Kidney glomerular epithelial cell (primary cell): ENCODE data around the gene PHACTR1.
A peak's percentile ranks its signal among the peaks of the same experiment; 100 is the strongest.

Experiments
- DNase-seq: peaks from one replicate; lab custom pipeline; 2025; lab: John Stamatoyannopoulos, UW

Gene PHACTR1

DNA sequence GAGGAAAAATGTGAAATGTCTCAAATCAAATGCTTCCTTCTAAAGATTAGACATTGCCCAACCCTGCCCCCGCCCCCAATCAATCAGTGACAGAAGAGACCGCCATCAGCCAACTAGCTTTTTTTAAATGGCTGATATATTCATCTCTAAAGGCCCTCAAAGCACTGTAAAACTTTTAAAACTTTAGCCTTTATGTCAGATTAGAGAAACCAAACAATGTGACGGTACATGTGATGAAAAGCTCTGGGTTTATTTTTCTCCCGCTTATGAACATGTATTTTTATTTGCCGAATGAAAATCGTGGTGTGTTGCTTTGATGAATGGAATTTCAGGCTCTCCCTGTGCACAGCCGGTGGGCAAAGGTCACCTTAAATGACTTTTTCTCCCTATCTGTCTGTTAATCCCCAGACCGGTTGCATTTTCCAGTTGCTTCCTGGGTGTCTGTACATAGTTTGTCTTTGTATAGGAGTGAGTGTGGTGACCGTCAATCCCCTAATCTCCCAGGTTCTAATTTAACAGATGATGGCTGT is 573.3 kb downstream of the PHACTR1 start:
- no peak for DNase-seq

GRCh38 chr6:13290335-13290734 is 573.8 kb downstream of the PHACTR1 start:
- DNase-seq, result no peak

- no peak for DNase-seq
Measured at GRCh38 chr6:13292774-13293173, 576.2 kb downstream of the PHACTR1 start.

- DNase-seq, result no peak
Measured at GRCh38 chr6:13294499-13295069, 578.0 kb downstream of the PHACTR1 start.

- DNase-seq, result no peak
Measured at GRCh38 chr6:13295576-13295975, 579.0 kb downstream of the PHACTR1 start.

DNA sequence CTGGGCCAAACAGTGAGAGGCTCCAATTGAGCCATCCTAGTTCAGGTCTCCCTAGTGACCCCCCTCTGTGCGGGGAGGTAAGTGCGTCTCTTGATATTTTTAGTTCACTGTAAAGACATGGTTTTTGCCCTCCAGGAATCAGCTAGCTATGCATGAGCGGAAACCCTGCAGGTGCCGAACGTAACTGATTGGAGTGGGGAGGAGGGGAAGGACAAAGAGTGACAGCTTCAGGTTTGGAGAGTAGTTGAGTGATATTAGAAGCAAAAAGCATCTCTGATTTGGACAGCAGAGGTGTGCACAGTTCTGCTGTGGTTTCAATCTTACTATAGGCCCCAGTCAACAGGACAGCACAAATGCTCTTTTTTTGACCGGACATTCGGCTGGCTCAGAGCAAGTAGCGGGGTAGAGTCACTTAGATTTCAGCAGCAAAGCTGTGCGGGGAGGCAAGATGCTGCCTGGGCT is 580.0 kb downstream of the PHACTR1 start:
- DNase-seq, result no peak

DNA sequence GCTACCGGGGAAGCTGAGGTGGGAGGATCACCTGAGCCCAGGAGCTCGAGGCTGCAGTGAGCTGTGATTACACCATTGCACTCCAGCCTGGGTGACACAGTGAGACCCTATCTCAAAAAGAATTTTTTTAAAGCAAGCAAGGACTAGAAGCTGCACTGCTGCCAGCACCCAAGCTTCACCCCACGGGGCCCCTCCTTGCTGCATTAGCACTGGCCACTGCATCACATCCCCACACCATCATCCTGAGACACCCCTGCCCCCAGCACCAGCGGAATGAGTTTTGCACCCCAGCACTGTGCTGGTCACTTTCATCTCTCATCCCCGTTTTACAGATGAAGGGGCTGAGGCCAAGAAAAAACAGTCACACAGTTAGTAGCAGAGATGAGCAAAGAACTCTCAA is 580.8 kb downstream of the PHACTR1 start:
- DNase-seq, result no peak

- DNase-seq, result no peak
Measured at GRCh38 chr6:13298446-13298845, 581.9 kb downstream of the PHACTR1 start.

DNA sequence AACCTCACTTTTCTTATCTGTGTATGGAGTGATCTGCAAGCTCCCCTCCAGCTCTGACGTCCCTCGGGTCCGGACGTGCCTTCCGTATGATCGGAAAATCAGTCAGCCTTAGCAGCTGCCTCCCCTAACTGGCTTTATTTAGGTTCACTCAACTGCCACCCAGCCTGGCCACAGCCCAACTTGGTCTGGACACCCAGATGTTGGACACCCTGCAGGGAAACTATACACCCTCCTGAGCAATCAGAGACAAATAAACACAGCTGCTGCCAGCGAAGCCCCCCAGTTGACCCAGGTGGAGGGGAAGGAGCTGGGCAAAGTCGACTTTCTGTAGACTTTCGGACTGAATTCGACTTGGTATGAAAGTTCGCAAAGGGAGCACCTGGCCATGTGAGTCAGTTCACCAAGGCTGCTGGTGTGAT is 582.8 kb downstream of the PHACTR1 start:
- DNase-seq, result no peak

DNA sequence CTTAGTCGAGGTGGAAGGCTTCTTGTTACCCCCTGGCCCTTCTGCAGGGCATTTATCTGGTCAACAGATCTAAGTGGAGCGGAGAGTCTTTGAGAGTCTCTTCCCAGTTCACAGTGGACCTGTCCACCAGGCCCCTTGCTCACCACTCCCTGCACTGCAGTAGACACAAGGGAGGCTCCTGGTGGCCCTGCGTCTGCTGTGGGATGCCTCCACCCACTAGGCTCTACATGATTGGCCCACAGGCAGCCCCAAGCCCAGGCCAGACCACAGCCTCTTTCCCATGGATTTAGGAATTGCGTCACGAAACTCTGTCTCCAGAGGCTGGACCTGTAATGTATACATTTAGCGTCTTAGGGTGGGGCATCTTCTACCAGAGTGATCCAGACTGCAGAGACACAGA is 583.4 kb downstream of the PHACTR1 start:
- no peak for DNase-seq

GRCh38 chr6:13300643-13301590 is 584.4 kb downstream of the PHACTR1 start:
- no peak for DNase-seq

DNA sequence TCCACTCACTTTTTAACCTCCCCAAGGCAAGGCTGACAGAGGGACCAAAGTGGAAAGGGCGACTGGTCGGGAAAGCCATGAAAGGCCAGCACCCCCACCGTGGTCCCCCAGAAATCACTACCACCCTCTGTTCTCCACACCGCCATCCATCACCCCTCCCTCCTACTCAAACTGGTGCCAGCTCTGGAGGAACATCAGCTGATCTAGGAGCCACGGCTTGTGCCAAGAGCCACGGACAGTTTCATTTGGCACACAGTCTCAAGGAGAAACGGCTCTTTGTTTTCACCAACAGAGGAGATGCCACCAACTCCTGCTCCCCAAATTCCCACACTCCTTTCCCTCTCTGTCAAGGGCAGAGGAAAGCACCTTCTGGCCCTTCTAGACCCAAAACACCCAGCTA is 585.7 kb downstream of the PHACTR1 start:
- no peak for DNase-seq

GRCh38 chr6:13302751-13303667 is 586.4 kb downstream of the PHACTR1 start:
- peak; percentile 13 for DNase-seq

GRCh38 chr6:13303668-13304017 is 587.1 kb downstream of the PHACTR1 start:
- no peak for DNase-seq

GRCh38 chr6:13304101-13304500 is 587.5 kb downstream of the PHACTR1 start:
- DNase-seq, result no peak

DNA sequence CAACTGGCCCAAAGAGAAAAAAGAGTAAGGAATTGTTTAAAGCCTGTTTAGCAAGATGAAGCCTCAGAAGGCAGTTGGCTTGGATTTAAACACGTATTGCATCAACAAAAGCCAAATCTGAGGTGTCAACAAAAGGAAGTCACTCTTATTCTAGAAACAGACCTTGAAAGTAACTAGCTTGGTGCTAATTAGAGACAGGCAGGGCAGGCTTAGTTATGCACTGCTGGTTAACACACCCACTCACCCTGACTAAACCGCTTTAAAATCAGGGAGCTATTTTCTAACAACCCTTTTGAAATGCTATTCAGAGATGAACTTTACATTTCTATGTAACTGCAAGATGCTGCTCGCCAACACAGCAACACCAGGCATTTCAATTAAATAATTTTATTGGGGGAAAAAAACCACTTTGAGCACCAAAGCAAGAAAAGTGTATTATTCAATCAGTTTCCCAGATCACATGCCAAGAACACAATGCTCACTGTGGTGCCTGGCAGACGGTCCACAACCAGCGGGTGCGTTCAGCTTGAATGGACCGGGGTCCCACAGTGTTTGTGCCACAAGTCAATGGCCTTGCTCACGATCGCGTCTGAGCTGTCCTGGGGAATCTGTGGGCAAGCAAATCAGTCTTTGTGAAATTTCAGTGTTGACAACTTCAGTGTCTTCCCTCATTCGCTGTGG is 588.2 kb downstream of the PHACTR1 start:
- DNase-seq, result no peak

- no peak for DNase-seq
Measured at GRCh38 chr6:13305288-13305687, 588.7 kb downstream of the PHACTR1 start.

GRCh38 chr6:13305791-13306190 is 589.2 kb downstream of the PHACTR1 start:
- no peak for DNase-seq

DNA sequence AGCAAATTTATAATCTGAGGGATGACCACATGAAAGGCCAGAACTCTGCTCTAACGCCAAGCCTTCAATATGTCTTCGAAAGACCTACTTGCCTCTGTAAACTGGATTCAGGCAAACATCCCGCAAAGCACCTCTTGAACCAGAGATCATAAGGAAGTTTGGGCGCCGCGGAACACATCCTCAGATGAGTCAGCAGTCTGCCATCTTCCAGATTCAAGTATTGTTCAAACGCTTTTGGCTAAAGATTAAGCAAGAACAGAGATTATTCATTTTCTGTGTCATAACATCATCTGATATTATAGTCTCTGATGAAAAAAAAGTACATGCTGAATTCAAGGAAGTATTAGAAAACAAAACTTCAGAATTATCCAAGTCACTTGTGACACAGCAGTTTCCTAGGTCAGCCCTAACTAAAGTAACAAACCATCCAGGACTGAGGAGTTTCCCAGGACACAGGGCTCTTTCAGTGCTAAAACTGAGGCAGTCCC is 591.0 kb downstream of the PHACTR1 start:
- no peak for DNase-seq

GRCh38 chr6:13308332-13308731 is 591.8 kb downstream of the PHACTR1 start:
- no peak for DNase-seq

- DNase-seq, result no peak
Measured at GRCh38 chr6:13311155-13311554, 594.6 kb downstream of the PHACTR1 start.
